ENCODE measurements around the gene MRPL14. TPM values are rescaled to one million over a fixed set of nuclear protein-coding genes. Genes with fewer than 3 reads are reported as not detected.

MRPL14 gene
- total and polyA plus RNA-seq, 2 experiments from 2014 or later: 62.6 to 191 TPM

DNA sequence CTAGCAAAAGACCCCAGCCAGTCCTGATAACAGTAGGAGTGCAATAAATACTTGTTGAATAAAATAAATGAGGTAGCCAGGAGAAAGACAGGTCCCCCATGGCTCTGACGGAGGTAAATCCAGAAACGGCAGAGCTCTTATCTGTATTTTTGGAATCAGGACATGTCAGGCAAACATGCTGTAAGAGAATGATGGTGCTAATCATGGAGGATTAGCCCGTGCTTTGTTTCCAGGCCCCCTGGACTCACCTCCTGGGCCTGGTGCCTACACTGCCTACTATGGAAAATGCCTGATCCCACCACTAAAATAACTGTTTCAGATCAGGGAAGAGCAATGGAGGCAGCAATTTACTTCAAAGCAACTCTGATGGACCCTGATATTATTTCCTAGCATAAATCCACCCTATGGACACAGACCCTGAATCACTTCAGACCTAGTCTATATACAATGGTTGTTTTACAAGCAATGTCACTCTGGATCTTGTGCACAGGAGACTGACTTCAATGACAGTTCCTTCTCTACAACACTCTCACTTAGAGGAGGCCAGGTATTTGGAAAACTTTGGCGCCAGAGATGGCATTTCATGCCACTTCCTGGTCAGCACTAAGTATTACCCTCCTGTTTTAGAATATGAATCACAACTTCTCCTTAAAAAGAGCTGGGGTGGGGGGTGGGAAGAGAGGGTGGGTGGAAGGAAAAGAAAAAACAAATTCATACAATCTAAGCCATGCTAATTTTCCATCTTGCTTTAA lies 6.4 kb downstream of the MRPL14 start:
- TF ChIP-seq ZNF331 (CRISPR knock-in tag; IDR thresholded peaks at IDR 0.05; ENCODE audit: low read depth) (no peak), EZH2 (IDR thresholded peaks at IDR 0.05; ENCODE audit: low read depth, unreplicated experiment) (no peak), POLR2AphosphoS5 (IDR thresholded peaks at IDR 0.05; ENCODE audit: low read depth) (no peak), ZNF114 (CRISPR knock-in tag; IDR thresholded peaks at IDR 0.05) (no peak), NANOG (IDR thresholded peaks at IDR 0.05; ENCODE audit: borderline replicate concordance) (no peak)
- TF ChIP-seq, protein P1, sequence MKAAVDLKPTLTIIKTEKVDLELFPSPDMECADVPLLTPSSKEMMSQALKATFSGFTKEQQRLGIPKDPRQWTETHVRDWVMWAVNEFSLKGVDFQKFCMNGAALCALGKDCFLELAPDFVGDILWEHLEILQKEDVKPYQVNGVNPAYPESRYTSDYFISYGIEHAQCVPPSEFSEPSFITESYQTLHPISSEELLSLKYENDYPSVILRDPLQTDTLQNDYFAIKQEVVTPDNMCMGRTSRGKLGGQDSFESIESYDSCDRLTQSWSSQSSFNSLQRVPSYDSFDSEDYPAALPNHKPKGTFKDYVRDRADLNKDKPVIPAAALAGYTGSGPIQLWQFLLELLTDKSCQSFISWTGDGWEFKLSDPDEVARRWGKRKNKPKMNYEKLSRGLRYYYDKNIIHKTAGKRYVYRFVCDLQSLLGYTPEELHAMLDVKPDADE (IDR thresholded peaks at IDR 0.05): no peak
- TF ChIP-seq, protein P2, sequence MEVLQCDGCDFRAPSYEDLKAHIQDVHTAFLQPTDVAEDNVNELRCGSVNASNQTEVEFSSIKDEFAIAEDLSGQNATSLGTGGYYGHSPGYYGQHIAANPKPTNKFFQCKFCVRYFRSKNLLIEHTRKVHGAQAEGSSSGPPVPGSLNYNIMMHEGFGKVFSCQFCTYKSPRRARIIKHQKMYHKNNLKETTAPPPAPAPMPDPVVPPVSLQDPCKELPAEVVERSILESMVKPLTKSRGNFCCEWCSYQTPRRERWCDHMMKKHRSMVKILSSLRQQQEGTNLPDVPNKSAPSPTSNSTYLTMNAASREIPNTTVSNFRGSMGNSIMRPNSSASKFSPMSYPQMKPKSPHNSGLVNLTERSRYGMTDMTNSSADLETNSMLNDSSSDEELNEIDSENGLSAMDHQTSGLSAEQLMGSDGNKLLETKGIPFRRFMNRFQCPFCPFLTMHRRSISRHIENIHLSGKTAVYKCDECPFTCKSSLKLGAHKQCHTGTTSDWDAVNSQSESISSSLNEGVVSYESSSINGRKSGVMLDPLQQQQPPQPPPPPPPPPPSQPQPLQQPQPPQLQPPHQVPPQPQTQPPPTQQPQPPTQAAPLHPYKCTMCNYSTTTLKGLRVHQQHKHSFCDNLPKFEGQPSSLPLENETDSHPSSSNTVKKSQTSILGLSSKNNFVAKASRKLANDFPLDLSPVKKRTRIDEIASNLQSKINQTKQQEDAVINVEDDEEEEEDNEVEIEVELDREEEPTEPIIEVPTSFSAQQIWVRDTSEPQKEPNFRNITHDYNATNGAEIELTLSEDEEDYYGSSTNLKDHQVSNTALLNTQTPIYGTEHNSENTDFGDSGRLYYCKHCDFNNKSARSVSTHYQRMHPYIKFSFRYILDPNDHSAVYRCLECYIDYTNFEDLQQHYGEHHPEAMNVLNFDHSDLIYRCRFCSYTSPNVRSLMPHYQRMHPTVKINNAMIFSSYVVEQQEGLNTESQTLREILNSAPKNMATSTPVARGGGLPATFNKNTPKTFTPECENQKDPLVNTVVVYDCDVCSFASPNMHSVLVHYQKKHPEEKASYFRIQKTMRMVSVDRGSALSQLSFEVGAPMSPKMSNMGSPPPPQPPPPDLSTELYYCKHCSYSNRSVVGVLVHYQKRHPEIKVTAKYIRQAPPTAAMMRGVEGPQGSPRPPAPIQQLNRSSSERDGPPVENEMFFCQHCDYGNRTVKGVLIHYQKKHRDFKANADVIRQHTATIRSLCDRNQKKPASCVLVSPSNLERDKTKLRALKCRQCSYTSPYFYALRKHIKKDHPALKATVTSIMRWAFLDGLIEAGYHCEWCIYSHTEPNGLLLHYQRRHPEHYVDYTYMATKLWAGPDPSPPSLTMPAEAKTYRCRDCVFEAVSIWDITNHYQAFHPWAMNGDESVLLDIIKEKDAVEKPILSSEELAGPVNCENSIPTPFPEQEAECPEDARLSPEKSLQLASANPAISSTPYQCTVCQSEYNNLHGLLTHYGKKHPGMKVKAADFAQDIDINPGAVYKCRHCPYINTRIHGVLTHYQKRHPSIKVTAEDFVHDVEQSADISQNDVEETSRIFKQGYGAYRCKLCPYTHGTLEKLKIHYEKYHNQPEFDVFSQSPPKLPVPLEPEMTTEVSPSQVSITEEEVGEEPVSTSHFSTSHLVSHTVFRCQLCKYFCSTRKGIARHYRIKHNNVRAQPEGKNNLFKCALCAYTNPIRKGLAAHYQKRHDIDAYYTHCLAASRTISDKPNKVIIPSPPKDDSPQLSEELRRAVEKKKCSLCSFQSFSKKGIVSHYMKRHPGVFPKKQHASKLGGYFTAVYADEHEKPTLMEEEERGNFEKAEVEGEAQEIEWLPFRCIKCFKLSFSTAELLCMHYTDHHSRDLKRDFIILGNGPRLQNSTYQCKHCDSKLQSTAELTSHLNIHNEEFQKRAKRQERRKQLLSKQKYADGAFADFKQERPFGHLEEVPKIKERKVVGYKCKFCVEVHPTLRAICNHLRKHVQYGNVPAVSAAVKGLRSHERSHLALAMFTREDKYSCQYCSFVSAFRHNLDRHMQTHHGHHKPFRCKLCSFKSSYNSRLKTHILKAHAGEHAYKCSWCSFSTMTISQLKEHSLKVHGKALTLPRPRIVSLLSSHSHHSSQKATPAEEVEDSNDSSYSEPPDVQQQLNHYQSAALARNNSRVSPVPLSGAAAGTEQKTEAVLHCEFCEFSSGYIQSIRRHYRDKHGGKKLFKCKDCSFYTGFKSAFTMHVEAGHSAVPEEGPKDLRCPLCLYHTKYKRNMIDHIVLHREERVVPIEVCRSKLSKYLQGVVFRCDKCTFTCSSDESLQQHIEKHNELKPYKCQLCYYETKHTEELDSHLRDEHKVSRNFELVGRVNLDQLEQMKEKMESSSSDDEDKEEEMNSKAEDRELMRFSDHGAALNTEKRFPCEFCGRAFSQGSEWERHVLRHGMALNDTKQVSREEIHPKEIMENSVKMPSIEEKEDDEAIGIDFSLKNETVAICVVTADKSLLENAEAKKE (CRISPR knock-in tag; IDR thresholded peaks at IDR 0.05): no peak
- TF ChIP-seq, protein P3, sequence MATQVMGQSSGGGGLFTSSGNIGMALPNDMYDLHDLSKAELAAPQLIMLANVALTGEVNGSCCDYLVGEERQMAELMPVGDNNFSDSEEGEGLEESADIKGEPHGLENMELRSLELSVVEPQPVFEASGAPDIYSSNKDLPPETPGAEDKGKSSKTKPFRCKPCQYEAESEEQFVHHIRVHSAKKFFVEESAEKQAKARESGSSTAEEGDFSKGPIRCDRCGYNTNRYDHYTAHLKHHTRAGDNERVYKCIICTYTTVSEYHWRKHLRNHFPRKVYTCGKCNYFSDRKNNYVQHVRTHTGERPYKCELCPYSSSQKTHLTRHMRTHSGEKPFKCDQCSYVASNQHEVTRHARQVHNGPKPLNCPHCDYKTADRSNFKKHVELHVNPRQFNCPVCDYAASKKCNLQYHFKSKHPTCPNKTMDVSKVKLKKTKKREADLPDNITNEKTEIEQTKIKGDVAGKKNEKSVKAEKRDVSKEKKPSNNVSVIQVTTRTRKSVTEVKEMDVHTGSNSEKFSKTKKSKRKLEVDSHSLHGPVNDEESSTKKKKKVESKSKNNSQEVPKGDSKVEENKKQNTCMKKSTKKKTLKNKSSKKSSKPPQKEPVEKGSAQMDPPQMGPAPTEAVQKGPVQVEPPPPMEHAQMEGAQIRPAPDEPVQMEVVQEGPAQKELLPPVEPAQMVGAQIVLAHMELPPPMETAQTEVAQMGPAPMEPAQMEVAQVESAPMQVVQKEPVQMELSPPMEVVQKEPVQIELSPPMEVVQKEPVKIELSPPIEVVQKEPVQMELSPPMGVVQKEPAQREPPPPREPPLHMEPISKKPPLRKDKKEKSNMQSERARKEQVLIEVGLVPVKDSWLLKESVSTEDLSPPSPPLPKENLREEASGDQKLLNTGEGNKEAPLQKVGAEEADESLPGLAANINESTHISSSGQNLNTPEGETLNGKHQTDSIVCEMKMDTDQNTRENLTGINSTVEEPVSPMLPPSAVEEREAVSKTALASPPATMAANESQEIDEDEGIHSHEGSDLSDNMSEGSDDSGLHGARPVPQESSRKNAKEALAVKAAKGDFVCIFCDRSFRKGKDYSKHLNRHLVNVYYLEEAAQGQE (IDR thresholded peaks at IDR 0.05; ENCODE audit: unreplicated experiment): no peak
- no peaks in the 10 kb centered on the region; the same call in 1 of the 2 replicates for H3K36me3 ChIP-seq (ENCODE audit: insufficient read depth)
- H3K27ac ChIP-seq (ENCODE audit: low read depth): no peak overlapping the region
- no peak overlapping the region for H3K4me3 Mint-ChIP-seq
- peaks cover 74% of the 10 kb centered on the region for H3K4me1 ChIP-seq (ENCODE audit: insufficient read depth)
- ATAC-seq: peak; percentile 51
- peak overlapping the region; percentile 41; the same call in 1 of the 2 replicates for H3K27ac Mint-ChIP-seq
- H3K79me2 ChIP-seq (replicated peaks; ENCODE audit: insufficient read depth): peaks cover 100% of the 10 kb centered on the region
- no peaks in the 10 kb centered on the region for H3K9me2 ChIP-seq (ENCODE audit: insufficient read depth)
- peaks cover 93% of the 10 kb centered on the region for H4K20me1 ChIP-seq (replicated peaks; ENCODE audit: insufficient read depth)
- no peak overlapping the region for H2AFZ ChIP-seq
- DNase-seq (ENCODE audit: low spot score): no peak
- H3K9me3 Mint-ChIP-seq: no peaks in the 10 kb centered on the region
- no peaks in the 10 kb centered on the region for H3F3A ChIP-seq (replicated peaks; ENCODE audit: low read depth)
- H3K27me3 Mint-ChIP-seq (ENCODE audit: insufficient read depth, low read depth, poor library complexity): peaks cover 4% of the 10 kb centered on the region
- no peak overlapping the region for H3K4me3 ChIP-seq
- peaks cover 68% of the 10 kb centered on the region for H3K4me1 Mint-ChIP-seq
- no peaks in the 10 kb centered on the region for H3K27me3 ChIP-seq (ENCODE audit: insufficient read depth)
- peaks cover 9% of the 10 kb centered on the region; the same call in 2 of the 3 replicates for H3K36me3 Mint-ChIP-seq (ENCODE audit: low read depth)
- H3K4me2 ChIP-seq: peak overlapping the region; percentile 45; the same call in 1 of the 2 replicates

All from GM23338 (cell line).